Measurements from ENCODE around the gene SMAGP.

DNA sequence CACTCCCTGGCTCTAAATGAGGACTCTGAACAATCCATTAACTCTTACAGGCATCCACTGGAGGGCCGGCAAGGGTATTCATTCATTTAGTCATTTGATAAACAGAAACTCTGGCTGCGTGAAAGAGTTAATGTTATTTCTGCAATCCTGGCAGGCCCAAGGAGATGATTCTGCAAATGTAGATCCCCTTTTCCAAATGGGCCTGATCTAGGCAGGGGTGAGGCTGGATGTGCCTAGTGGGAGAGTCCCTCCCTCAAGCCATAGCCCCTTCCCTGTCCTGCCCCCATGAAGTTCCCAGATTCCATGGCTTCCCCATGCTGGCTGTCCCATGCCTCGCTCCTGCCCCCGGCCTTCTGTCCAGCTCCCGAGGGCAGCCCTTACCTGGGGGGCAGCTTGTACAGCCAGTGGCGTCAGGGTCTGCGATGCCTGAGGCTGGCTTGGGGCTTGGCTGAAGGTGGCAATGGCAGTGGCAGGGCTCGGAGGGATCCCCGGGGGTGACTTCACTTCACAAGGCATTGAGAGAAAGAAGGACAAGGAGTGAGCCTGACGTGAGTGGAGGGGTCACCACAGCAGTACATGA, 70.8 kb downstream of the SMAGP start:
- TF ChIP-seq JUND (IDR thresholded peaks at IDR 0.05) (no peak), HNF4G (IDR thresholded peaks at IDR 0.05) (no peak), TAF1 (conservative IDR thresholded peaks at IDR 0.05) (no peak), CTCF (IDR thresholded peaks at IDR 0.05; ENCODE audit: low read depth, low read length, missing input control) (no peak), HNF4A (conservative IDR thresholded peaks at IDR 0.05) (no peak), SP1 (IDR thresholded peaks at IDR 0.05) (no peak), REST (IDR thresholded peaks at IDR 0.05) (no peak), RAD21 (IDR thresholded peaks at IDR 0.05) (no peak), EGR1 (IDR thresholded peaks at IDR 0.05; ENCODE audit: low read depth in 2 of 2) (no peak), ATF3 (IDR thresholded peaks at IDR 0.05) (no peak), ZBTB33 (IDR thresholded peaks at IDR 0.05) (no peak), NR2F2 (IDR thresholded peaks at IDR 0.05) (no peak), FOXA1 (IDR thresholded peaks at IDR 0.05) (no peak)
- TF ChIP-seq, protein P1, sequence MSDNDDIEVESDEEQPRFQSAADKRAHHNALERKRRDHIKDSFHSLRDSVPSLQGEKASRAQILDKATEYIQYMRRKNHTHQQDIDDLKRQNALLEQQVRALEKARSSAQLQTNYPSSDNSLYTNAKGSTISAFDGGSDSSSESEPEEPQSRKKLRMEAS (IDR thresholded peaks at IDR 0.05) = no peak

Data from liver (tissue), 3 donors.